Caco-2 (cell line): Measurements from ENCODE around the gene PAPPA. TPM values are rescaled to one million over a fixed set of nuclear protein-coding genes. Genes with fewer than 3 reads are reported as not detected.

ENCODE experiments used
- BruUV-seq: library from RNA; stranded (reverse); fragments of 400-500 nt; replicated peaks from 2 replicates; lab custom pipeline; 2021; lab: Mats Ljungman, UMichigan
- CTCF ChIA-PET: fragments of 300-600 bp; sonication (Branson Sonifier 250); formaldehyde crosslinking; loops from one replicate; lab custom pipeline; 2022; ENCODE audit warnings: antibody characterized with exemption; lab: Charles Lee
- POLR2A ChIA-PET: fragments of 300-600 bp; sonication (Branson Sonifier 250); formaldehyde crosslinking; loops from one replicate; lab custom pipeline; 2022; ENCODE audit warnings: antibody characterized with exemption; lab: Charles Lee
- DNase-seq, 2 experiments: peaks; one replicate each; pipeline versions ENCODE4 v3.0.0 to v3.0.0-alpha.2; 2020 to 2022
- H3K27me3 ChIP-seq: replicated peaks from 2 replicates; pipeline ENCODE4 v1.6.0; 2011; ENCODE audit warnings: low read length; ENCODE audit not compliant: control insufficient read depth, insufficient read depth
- H3K36me3 ChIP-seq: 2 replicates; pipeline ENCODE4 v1.5.1; 2011; ENCODE audit warnings: low read length; ENCODE audit not compliant: control insufficient read depth, insufficient read depth
- H3K4me1 ChIP-seq: fragments of 250-450 bp; sonication (Bioruptor Pico); 2 replicates; pipeline ENCODE4 v1.5.1; 2020; ENCODE audit warnings: mild to moderate bottlenecking
- H3K4me3 ChIP-seq: 2 replicates; pipeline ENCODE4 v1.5.1; 2011; ENCODE audit warnings: low read depth, mild to moderate bottlenecking, control low read depth, low read length
- H3K9me3 ChIP-seq: fragments of 250-450 bp; sonication (Bioruptor Pico); 2 replicates; pipeline ENCODE4 v1.5.1; 2020; ENCODE audit warnings: mild to moderate bottlenecking, moderate library complexity
- H3K27ac Mint-ChIP-seq: one replicate; pipeline ENCODE4 v1.8.0; 2022; ENCODE audit warnings: mixed read lengths; ENCODE audit not compliant: unreplicated experiment
- H3K27me3 Mint-ChIP-seq: one replicate; pipeline ENCODE4 v1.8.0; 2022; ENCODE audit warnings: mixed read lengths; ENCODE audit not compliant: insufficient read depth, unreplicated experiment
- H3K36me3 Mint-ChIP-seq: one replicate; pipeline ENCODE4 v1.8.0; 2022; ENCODE audit warnings: mild to moderate bottlenecking, mixed read lengths; ENCODE audit not compliant: insufficient read depth, unreplicated experiment
- H3K4me1 Mint-ChIP-seq: one replicate; pipeline ENCODE4 v1.8.0; 2022; ENCODE audit warnings: low read depth, mixed read lengths; ENCODE audit not compliant: unreplicated experiment
- H3K4me3 Mint-ChIP-seq: one replicate; pipeline ENCODE4 v1.8.0; 2022; ENCODE audit warnings: mild to moderate bottlenecking, moderate library complexity, mixed read lengths; ENCODE audit not compliant: unreplicated experiment
- H3K9me3 Mint-ChIP-seq: one replicate; pipeline ENCODE4 v1.8.0; 2022; ENCODE audit warnings: mixed read lengths; ENCODE audit not compliant: unreplicated experiment
- CTCF ChIP-seq, 2 experiments: fragments of 200-600 bp in 1 of 2; IDR thresholded peaks; 1 replicate in 1 of 2; 2 replicates in 1 of 2; pipeline versions ENCODE4 v1.5.1 to v1.8.0; 2011 to 2022; ENCODE audit warnings: antibody characterized with exemption in 1 of 2, control low read depth in 1 of 2, inconsistent platforms in 1 of 2, low read depth in 1 of 2, low read length in 1 of 2, mild to moderate bottlenecking in 1 of 2, moderate library complexity in 1 of 2; ENCODE audit not compliant: insufficient read depth in 1 of 2, severe bottlenecking in 1 of 2, unreplicated experiment in 1 of 2
- intact Hi-C: fragments of 100-400 bp; cut with micrococcal nuclease; formaldehyde crosslinking; loops from one replicate; pipeline ENCODE4 v1.10.0; 2022; ENCODE audit not compliant: unreplicated experiment
- total RNA-seq: library from RNA; stranded (reverse); gene quantifications from 2 replicates; pipeline ENCODE4 v1.2.3, GENCODE V29; 2022

PAPPA gene
- total RNA-seq, 1 experiment from 2014 or later: not detected

- Histone ChIP-seq H3K36me3 (no peaks in the 10 kb centered on the region), H3K9me3 (no peaks in the 10 kb centered on the region), H3K4me1 (no peaks in the 10 kb centered on the region), H3K27me3 (no peaks in the 10 kb centered on the region), H3K4me3 (no peak overlapping the region)
- H3K9me3 Mint-ChIP-seq: no peaks in the 10 kb centered on the region
- ChIA-PET POLR2A (no interaction called here), CTCF (no interaction called here)
- no TSS peak for BruUV-seq
- H3K36me3 Mint-ChIP-seq: no peaks in the 10 kb centered on the region
- DNase-seq: no peak
- intact Hi-C loops: no loop called here
- no peak overlapping the region for H3K27ac Mint-ChIP-seq
- H3K4me3 Mint-ChIP-seq: no peak overlapping the region
- no peak for TF ChIP-seq CTCF (IDR thresholded peaks at IDR 0.05; ENCODE audit: insufficient read depth in 1 of 2, low read depth in 1 of 2, low read length in 1 of 2, severe bottlenecking in 1 of 2, unreplicated experiment in 1 of 2)
- no peaks in the 10 kb centered on the region for H3K4me1 Mint-ChIP-seq
- peaks cover 6% of the 10 kb centered on the region for H3K27me3 Mint-ChIP-seq
Observed at GRCh38 chr9:116362493-116362892, 208.9 kb downstream of the PAPPA start.

GRCh38 chr9:116365056-116365471 lies 211.5 kb downstream of the PAPPA start:
- Histone ChIP-seq H3K9me3 (no peaks in the 10 kb centered on the region), H3K4me3 (no peak overlapping the region), H3K4me1 (no peaks in the 10 kb centered on the region), H3K36me3 (no peaks in the 10 kb centered on the region), H3K27me3 (no peaks in the 10 kb centered on the region)
- no TSS peak for BruUV-seq
- Mint-ChIP-seq H3K27ac (no peak overlapping the region), H3K27me3 (peaks cover 3% of the 10 kb centered on the region), H3K9me3 (no peaks in the 10 kb centered on the region), H3K36me3 (no peaks in the 10 kb centered on the region), H3K4me3 (no peak overlapping the region), H3K4me1 (no peaks in the 10 kb centered on the region)
- no peak for DNase-seq
- no peak for TF ChIP-seq CTCF (IDR thresholded peaks at IDR 0.05; ENCODE audit: insufficient read depth in 1 of 2, low read depth in 1 of 2, low read length in 1 of 2, severe bottlenecking in 1 of 2, unreplicated experiment in 1 of 2)
- POLR2A ChIA-PET: no interaction called here
- intact Hi-C loops: loop anchor here (5.0 kb wide), 1 partner anchor 207 kb away; no protein-coding TSS in a partner anchor
- CTCF ChIA-PET: no interaction called here

GRCh38 chr9:116366241-116366640 lies 212.7 kb downstream of the PAPPA start:
- H3K36me3 ChIP-seq: no peaks in the 10 kb centered on the region
- H3K27me3 Mint-ChIP-seq: peaks cover 3% of the 10 kb centered on the region
- no peaks in the 10 kb centered on the region for H3K9me3 Mint-ChIP-seq
- no peaks in the 10 kb centered on the region for H3K4me1 Mint-ChIP-seq
- ChIA-PET POLR2A (no interaction called here), CTCF (no interaction called here)
- H3K4me3 Mint-ChIP-seq: no peak overlapping the region
- no peaks in the 10 kb centered on the region for H3K36me3 Mint-ChIP-seq
- intact Hi-C loops: loop anchor here (5.0 kb wide), 1 partner anchor 206 kb away; no protein-coding TSS in a partner anchor
- TF ChIP-seq CTCF (IDR thresholded peaks at IDR 0.05; ENCODE audit: insufficient read depth in 1 of 2, low read depth in 1 of 2, low read length in 1 of 2, severe bottlenecking in 1 of 2, unreplicated experiment in 1 of 2): no peak
- H3K27me3 ChIP-seq: no peaks in the 10 kb centered on the region
- no peak for DNase-seq
- no TSS peak for BruUV-seq
- no peak overlapping the region for H3K27ac Mint-ChIP-seq
- H3K4me1 ChIP-seq: no peaks in the 10 kb centered on the region
- no peak overlapping the region for H3K4me3 ChIP-seq
- H3K9me3 ChIP-seq: no peaks in the 10 kb centered on the region
